ENCODE data around the gene DENND1A. TPM values are rescaled to one million over a fixed set of nuclear protein-coding genes. Genes with fewer than 3 reads are reported as not detected.

DENND1A gene
- total and polyA plus RNA-seq, 2 experiments from 2014 or later = 13.1 to 28.7 TPM

GRCh38 chr9:123604861-123605260 lies 325.1 kb downstream of the DENND1A start (continued):
- no peak for TF ChIP-seq REST (IDR thresholded peaks at IDR 0.05; ENCODE audit: unreplicated experiment)
- no peak for TF ChIP-seq JUNB (IDR thresholded peaks at IDR 0.05; ENCODE audit: unreplicated experiment)
- TF ChIP-seq ZNF114 (CRISPR knock-in tag; IDR thresholded peaks at IDR 0.05) = no peak

DNA sequence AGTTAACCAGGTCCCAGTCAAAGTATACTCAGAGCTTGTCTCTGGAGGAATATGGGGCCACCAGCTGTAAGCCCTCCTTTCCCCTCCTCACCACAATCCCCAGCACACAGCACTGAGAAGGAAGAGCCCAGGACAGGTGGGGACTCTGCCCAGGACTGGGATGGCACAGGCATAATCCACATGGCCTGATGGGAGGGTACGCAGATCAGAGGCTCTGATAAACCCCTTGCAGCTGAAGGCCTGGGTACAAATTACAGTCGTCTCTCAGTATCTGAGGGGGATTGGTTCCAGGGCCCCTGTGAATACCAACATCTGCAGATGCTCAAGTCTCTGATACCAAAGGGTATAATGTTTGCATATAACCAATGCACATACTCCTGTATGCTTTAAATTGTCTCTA lies 328.1 kb downstream of the DENND1A start:
- Histone ChIP-seq H3F3A (replicated peaks; ENCODE audit: low read depth) (no peaks in the 10 kb centered on the region), H3K36me3 (ENCODE audit: insufficient read depth) (no peaks in the 10 kb centered on the region), H3K4me2 (no peak overlapping the region), H3K4me3 (no peak overlapping the region), H3K79me2 (replicated peaks; ENCODE audit: insufficient read depth) (no peaks in the 10 kb centered on the region), H3K4me1 (ENCODE audit: insufficient read depth) (peaks cover 5% of the 10 kb centered on the region; the same call in 1 of the 2 replicates), H3K27ac (ENCODE audit: low read depth) (no peak overlapping the region), H2AFZ (no peak overlapping the region), H4K20me1 (replicated peaks; ENCODE audit: insufficient read depth) (no peaks in the 10 kb centered on the region), H3K9me2 (ENCODE audit: insufficient read depth) (no peaks in the 10 kb centered on the region), H3K27me3 (ENCODE audit: insufficient read depth) (no peaks in the 10 kb centered on the region)
- no peak for DNase-seq (ENCODE audit: low spot score)
- no peaks in the 10 kb centered on the region for H3K36me3 Mint-ChIP-seq (ENCODE audit: low read depth)
- H3K4me3 Mint-ChIP-seq = no peak overlapping the region
- no peaks in the 10 kb centered on the region for H3K27me3 Mint-ChIP-seq (ENCODE audit: insufficient read depth, low read depth, poor library complexity)
- ATAC-seq = no peak
- H3K27ac Mint-ChIP-seq = no peak overlapping the region
- H3K9me3 Mint-ChIP-seq = no peaks in the 10 kb centered on the region
- peaks cover 6% of the 10 kb centered on the region for H3K4me1 Mint-ChIP-seq
- no peak for TF ChIP-seq POLR2AphosphoS5 (IDR thresholded peaks at IDR 0.05; ENCODE audit: low read depth)
- TF ChIP-seq CTCF (conservative IDR thresholded peaks at IDR 0.05; ENCODE audit: low read depth in 2 of 2) = no peak
- no peak for TF ChIP-seq STAT1 (IDR thresholded peaks at IDR 0.05; ENCODE audit: unreplicated experiment)
- TF ChIP-seq NANOG (IDR thresholded peaks at IDR 0.05; ENCODE audit: borderline replicate concordance) = no peak
- TF ChIP-seq JUNB (IDR thresholded peaks at IDR 0.05; ENCODE audit: unreplicated experiment) = no peak
- TF ChIP-seq EZH2phosphoT487 (IDR thresholded peaks at IDR 0.05; ENCODE audit: unreplicated experiment) = no peak
- TF ChIP-seq REST (IDR thresholded peaks at IDR 0.05; ENCODE audit: unreplicated experiment) = no peak
- TF ChIP-seq, protein P1, sequence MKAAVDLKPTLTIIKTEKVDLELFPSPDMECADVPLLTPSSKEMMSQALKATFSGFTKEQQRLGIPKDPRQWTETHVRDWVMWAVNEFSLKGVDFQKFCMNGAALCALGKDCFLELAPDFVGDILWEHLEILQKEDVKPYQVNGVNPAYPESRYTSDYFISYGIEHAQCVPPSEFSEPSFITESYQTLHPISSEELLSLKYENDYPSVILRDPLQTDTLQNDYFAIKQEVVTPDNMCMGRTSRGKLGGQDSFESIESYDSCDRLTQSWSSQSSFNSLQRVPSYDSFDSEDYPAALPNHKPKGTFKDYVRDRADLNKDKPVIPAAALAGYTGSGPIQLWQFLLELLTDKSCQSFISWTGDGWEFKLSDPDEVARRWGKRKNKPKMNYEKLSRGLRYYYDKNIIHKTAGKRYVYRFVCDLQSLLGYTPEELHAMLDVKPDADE (IDR thresholded peaks at IDR 0.05) = no peak
- TF ChIP-seq ZNF114 (CRISPR knock-in tag; IDR thresholded peaks at IDR 0.05) = no peak
- no peak for TF ChIP-seq ZNF331 (CRISPR knock-in tag; IDR thresholded peaks at IDR 0.05; ENCODE audit: low read depth)
- TF ChIP-seq CREB1 (CRISPR knock-in tag; IDR thresholded peaks at IDR 0.05; ENCODE audit: low read depth) = no peak
